ENCODE results near the gene SETDB1. TPM values are rescaled to one million over a fixed set of nuclear protein-coding genes. Genes with fewer than 3 reads are reported as not detected.

SETDB1 gene
- total and polyA plus RNA-seq, 7 donors = 5.5 to 36.0 (median 24.5) TPM

DNA sequence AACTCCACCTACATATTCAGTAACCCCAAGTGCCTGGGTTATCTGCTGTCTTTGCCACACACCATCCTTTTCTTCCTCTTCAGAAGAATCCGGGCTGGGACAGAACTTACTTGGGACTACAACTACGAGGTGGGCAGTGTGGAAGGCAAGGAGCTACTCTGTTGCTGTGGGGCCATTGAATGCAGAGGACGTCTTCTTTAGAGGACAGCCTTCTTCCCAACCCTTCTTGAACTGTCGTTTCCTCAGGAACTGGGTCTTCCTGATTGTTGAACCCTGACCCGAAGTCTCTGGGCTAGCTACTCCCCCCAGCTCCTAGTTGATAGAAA, 38.0 kb downstream of the SETDB1 start:
- intact Hi-C loops (cut with DNase I) = no loop called here

DNA sequence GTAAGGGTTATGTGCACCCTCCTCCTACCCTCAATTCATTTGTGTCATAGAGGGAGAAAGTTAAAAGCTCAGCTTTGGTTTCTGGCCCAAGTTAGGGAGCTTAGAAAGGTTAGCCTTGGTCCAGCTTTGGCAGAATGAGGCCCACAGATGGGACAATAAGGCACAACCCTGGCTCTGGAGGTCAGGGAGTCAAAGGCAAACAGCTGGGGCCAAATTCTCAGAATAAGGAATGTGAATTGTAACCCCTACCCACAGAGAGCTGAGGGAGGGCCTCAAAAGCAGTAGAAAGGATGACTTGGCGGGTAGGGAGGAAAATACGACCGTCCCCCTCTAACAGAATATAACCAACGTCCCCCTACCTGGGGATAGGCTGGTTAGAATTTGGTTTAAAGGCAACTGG, 39.4 kb downstream of the SETDB1 start:
- H3K27me3 ChIP-seq = no peaks in the 10 kb centered on the region
- WGBS, 2 donors = 89 to 92% methylated on average over 4 of the region's 4 CpGs
- TF ChIP-seq POLR2A (IDR thresholded peaks at IDR 0.05) (no peak), POLR2AphosphoS5 (IDR thresholded peaks at IDR 0.05) (no peak), CTCF (IDR thresholded peaks at IDR 0.05) (no peak), EP300 (IDR thresholded peaks at IDR 0.05) (no peak)
- no peak overlapping the region for H3K4me3 ChIP-seq
- intact Hi-C loops (cut with DNase I) = no loop called here
- H3K27ac ChIP-seq = no peak overlapping the region
- H3K9me3 ChIP-seq = no peaks in the 10 kb centered on the region
- DNase-seq = peak; percentile 13
- H3K36me3 ChIP-seq = peaks cover 40 to 84% (median 73%) of the 10 kb centered on the region in 4 donors
- H3K4me1 ChIP-seq = peaks cover 0 to 18% (median 11%) of the 10 kb centered on the region in 4 donors

More for the DNA sequence above, 38.0 kb downstream of the SETDB1 start:
- DNase-seq = peak; percentile 10
- H3K4me3 ChIP-seq = no peak overlapping the region
- no peaks in the 10 kb centered on the region for H3K27me3 ChIP-seq
- no peaks in the 10 kb centered on the region for H3K9me3 ChIP-seq
- 85 to 86% methylated on average over 5 of the region's 5 CpGs for whole genome bisulfite sequencing, 2 donors
- TF ChIP-seq POLR2AphosphoS5 (IDR thresholded peaks at IDR 0.05) (no peak), POLR2A (IDR thresholded peaks at IDR 0.05) (no peak), CTCF (IDR thresholded peaks at IDR 0.05) (no peak), EP300 (IDR thresholded peaks at IDR 0.05) (no peak)
- H3K4me1 ChIP-seq = peaks cover 0 to 6% (median 2%) of the 10 kb centered on the region in 4 donors
- peaks cover 46 to 99% (median 86%) of the 10 kb centered on the region in 4 donors for H3K36me3 ChIP-seq
- H3K27ac ChIP-seq = no peak overlapping the region

DNA sequence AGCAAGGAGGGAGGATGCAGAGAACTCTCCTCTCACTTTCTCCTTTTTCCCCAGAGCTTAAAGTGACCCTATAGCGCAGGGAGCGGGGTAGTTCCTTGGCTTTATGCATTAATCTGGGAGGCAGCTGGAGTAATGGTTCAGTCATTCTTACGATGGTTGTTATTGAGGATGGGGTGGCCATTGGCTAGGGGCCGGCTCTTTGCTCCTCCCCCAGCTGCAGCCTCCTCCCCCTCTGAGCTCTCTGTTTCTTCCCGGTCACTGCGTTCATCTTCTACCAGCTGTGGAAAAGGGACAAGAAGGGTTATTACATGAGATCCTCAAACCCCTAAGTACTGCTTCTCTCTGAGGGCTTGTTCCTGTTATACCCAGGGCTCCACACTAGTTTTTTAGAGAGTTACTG, 39.8 kb downstream of the SETDB1 start:
- Histone ChIP-seq H3K27ac (no peak overlapping the region), H3K4me3 (no peak overlapping the region), H3K4me1 (peaks cover 0 to 22% (median 15%) of the 10 kb centered on the region in 4 donors), H3K36me3 (peaks cover 36 to 80% (median 69%) of the 10 kb centered on the region in 4 donors), H3K27me3 (no peaks in the 10 kb centered on the region), H3K9me3 (no peaks in the 10 kb centered on the region)
- WGBS, 2 donors = 64 to 78% methylated on average over 6 of the region's 6 CpGs
- TF ChIP-seq EP300 (IDR thresholded peaks at IDR 0.05) (no peak), CTCF (IDR thresholded peaks at IDR 0.05) (no peak), POLR2A (IDR thresholded peaks at IDR 0.05) (no peak), POLR2AphosphoS5 (IDR thresholded peaks at IDR 0.05) (no peak)
- DNase-seq = no peak
- intact Hi-C loops (cut with DNase I) = no loop called here

DNA sequence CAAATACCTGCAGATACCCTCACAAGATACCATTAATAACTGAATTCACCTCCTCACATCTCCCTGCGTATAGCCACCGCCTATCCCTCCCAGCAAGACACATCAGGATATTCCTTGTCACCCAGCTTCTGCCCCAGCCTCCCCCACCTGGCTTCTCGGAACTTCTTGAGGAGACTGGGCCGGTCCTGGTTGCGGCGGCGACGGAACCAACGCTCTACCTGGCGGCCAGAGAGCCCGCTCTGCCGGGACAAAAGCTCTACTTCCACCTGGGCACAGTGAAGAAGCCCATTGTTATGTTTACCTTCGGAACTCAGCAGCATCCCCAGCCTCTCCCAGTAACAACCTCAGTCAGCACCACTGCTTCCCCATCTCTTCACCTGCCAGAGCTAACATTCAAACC, 41.8 kb downstream of the SETDB1 start:
- intact Hi-C loops (cut with DNase I) = no loop called here
- Histone ChIP-seq H3K36me3 (peaks cover 33 to 61% (median 57%) of the 10 kb centered on the region in 4 donors), H3K4me1 (peaks cover 0 to 39% (median 34%) of the 10 kb centered on the region in 4 donors), H3K27me3 (no peaks in the 10 kb centered on the region), H3K4me3 (no peak overlapping the region), H3K9me3 (no peaks in the 10 kb centered on the region), H3K27ac (no peak overlapping the region)
- DNase-seq = peak; percentile 28
- TF ChIP-seq EP300 (IDR thresholded peaks at IDR 0.05) = no peak
- no peak for TF ChIP-seq POLR2AphosphoS5 (IDR thresholded peaks at IDR 0.05)
- no peak for TF ChIP-seq POLR2A (IDR thresholded peaks at IDR 0.05)
- no peak for TF ChIP-seq CTCF (IDR thresholded peaks at IDR 0.05)
- 96 to 97% methylated on average over 13 of the region's 13 CpGs for WGBS, 2 donors

DNA sequence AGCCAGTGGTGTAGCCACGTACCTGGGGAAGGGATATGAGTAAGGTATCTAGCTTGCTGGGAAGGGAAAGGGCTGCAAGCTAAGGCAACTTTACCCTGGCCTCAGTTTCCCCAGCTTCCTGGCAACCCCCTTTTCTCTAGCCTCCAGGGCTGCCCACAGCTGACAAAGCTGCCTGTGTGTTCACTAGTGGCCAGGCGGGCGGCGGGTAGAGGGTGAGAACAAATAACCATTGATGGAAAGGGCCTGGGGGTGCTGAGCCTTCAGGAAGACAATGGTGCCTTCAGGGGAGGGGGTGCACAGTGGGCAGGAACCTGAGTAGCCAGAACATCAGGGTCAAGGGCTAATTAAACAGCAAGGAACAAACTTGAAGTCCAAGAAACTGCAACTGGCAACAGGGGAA, 42.3 kb downstream of the SETDB1 start:
- Histone ChIP-seq H3K27me3 (no peaks in the 10 kb centered on the region), H3K9me3 (no peaks in the 10 kb centered on the region), H3K4me1 (peaks cover 0 to 44% (median 40%) of the 10 kb centered on the region in 4 donors), H3K27ac (no peak overlapping the region), H3K36me3 (peaks cover 33 to 55% (median 53%) of the 10 kb centered on the region in 4 donors), H3K4me3 (no peak overlapping the region)
- intact Hi-C loops (cut with DNase I) = no loop called here
- peak; percentile 59 for DNase-seq
- WGBS, 2 donors = 94 to 96% methylated on average over 4 of the region's 4 CpGs
- TF ChIP-seq CTCF (IDR thresholded peaks at IDR 0.05) = no peak

Measured in sigmoid colon (tissue), 7 donors.